C4-2B (cell line): ENCODE measurements around the gene BAHD1.
A peak's percentile ranks its signal among the peaks of the same experiment; 100 is the strongest.

Source experiments
- H3K27ac ChIP-seq: fragments of 450-650 bp; 2 replicates; pipeline ENCODE4 v1.5.1; 2017
- ZFX ChIP-seq: fragments of 450-650 bp; IDR thresholded peaks from 2 replicates; pipeline ENCODE4 v1.6.1; 2017
- TF ChIP-seq, protein P1 (sequence below): fragments of 450-650 bp; conservative IDR thresholded peaks from 2 replicates; pipeline ENCODE4 v1.5.1; 2017; ENCODE audit warnings: mild to moderate bottlenecking

Gene BAHD1

DNA sequence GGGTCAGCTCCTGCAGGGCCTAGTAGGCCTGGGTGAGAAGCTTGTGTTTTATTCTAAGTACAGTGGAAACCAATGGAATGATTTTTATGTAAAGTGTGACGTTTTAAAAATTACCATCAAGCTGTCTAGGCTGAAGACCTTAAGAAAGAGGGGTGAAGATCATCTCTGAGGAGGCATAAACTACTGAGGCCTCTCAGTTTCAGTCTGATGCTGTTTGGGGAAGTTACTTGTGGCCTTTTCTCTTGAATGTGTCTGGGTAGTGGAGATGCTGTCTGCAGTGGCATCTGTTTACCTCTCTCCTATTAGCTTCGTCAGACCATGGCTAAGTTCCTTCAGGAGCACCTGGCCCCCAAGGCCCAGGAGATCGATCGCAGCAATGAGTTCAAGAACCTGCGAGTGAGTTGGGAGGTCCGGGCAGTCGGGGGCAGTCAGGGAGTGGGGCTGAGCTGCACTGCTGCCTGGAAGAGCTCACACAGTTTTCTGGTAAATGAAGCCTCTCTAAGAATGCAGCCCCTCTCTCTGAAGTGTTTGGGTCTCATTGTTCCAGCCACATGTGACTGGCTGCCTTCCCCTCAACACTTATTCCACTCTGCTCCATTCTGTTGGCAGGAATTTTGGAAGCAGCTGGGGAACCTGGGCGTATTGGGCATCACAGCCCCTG is 33.3 kb upstream of the BAHD1 start:
- peak overlapping the region; percentile 88; the same call in 1 of the 2 replicates for H3K27ac ChIP-seq
- TF ChIP-seq ZFX: no peak
- TF ChIP-seq, protein P1, sequence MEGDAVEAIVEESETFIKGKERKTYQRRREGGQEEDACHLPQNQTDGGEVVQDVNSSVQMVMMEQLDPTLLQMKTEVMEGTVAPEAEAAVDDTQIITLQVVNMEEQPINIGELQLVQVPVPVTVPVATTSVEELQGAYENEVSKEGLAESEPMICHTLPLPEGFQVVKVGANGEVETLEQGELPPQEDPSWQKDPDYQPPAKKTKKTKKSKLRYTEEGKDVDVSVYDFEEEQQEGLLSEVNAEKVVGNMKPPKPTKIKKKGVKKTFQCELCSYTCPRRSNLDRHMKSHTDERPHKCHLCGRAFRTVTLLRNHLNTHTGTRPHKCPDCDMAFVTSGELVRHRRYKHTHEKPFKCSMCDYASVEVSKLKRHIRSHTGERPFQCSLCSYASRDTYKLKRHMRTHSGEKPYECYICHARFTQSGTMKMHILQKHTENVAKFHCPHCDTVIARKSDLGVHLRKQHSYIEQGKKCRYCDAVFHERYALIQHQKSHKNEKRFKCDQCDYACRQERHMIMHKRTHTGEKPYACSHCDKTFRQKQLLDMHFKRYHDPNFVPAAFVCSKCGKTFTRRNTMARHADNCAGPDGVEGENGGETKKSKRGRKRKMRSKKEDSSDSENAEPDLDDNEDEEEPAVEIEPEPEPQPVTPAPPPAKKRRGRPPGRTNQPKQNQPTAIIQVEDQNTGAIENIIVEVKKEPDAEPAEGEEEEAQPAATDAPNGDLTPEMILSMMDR: no peak

DNA sequence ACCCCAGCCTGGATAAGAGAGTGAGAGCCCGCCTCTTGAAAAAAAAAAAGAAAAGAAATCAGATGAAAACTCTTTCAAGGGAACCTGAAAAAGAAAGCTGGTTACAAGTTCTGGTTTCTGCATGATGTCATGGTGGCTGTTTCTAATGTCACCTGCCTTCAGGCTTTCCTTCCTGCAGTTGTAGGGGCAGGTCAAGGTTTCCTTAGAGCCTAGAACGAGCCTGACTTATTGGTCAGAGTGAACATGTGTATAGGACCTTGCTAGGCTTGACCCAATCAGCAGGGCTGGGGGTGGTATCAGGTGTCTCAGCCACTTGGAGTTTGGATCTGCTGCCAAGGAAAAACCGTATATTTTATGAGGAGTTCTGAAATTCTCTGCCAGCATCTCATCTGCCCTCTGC is 31.4 kb upstream of the BAHD1 start:
- H3K27ac ChIP-seq: peak overlapping the region; percentile 27; the same call in 1 of the 2 replicates
- TF ChIP-seq, protein P1: no peak
- no peak for TF ChIP-seq ZFX

DNA sequence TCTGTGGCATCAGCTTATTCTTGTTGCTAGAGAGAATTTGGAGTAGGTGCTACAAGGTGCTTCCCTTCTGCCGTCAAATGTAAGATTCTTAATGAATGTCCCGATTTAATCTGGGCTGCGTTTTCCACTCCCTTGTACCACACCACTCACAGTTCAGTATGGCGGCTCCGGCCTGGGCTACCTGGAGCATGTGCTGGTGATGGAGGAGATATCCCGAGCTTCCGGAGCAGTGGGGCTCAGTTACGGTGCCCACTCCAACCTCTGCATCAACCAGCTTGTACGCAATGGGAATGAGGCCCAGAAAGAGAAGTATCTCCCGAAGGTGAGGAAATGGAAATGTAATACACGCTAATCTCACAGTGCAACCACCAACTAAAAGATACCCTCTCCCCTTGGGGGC is 30.3 kb upstream of the BAHD1 start:
- H3K27ac ChIP-seq: no peak overlapping the region

GRCh38 chr15:40412095-40412759 is 28.5 kb upstream of the BAHD1 start:
- no peak for TF ChIP-seq ZFX
- TF ChIP-seq, protein P1: no peak
- H3K27ac ChIP-seq: no peak overlapping the region

More for the DNA sequence above, 30.3 kb upstream of the BAHD1 start:
- TF ChIP-seq, protein P1: no peak
- TF ChIP-seq ZFX: no peak

DNA sequence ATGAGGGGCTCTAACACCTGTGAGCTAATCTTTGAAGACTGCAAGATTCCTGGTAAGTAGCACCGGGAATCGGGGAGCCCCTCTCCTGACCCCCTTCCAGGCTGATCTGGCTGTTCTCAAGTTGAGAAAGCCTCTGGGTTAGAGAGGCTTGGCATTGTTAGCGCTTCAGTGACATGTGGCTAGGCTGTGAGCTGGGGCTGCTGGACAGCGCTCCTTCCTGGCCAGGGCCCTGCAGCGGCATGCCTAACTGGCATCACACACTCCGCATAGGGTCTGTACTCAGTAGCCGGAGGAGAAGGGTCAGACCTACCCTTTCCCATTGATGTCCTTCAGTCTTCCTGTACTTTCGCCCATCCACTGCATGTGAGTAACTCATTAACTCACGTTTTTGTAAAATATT is 27.7 kb upstream of the BAHD1 start:
- no peak for TF ChIP-seq ZFX
- TF ChIP-seq, protein P1: no peak
- H3K27ac ChIP-seq: no peak overlapping the region

GRCh38 chr15:40414816-40415215 is 25.9 kb upstream of the BAHD1 start:
- no peak overlapping the region for H3K27ac ChIP-seq
- TF ChIP-seq, protein P1: no peak
- no peak for TF ChIP-seq ZFX

GRCh38 chr15:40415226-40415625 is 25.5 kb upstream of the BAHD1 start:
- no peak overlapping the region for H3K27ac ChIP-seq
- no peak for TF ChIP-seq ZFX
- TF ChIP-seq, protein P1: no peak
